Activated T-cell treated with anti-CD3 and anti-CD28 coated beads for 24 hours (primary cell): ENCODE data around the gene SDHB.

Source experiments
- DNase-seq: peaks from one replicate; pipeline ENCODE4 v3.0.0-alpha.2; 2020; ENCODE audit warnings: low read depth

The SDHB gene

GRCh38 chr1:16986113-16986512 is 67.7 kb downstream of the SDHB start:
- no peak for DNase-seq

GRCh38 chr1:16984717-16985116 is 69.1 kb downstream of the SDHB start:
- DNase-seq, result no peak

DNA sequence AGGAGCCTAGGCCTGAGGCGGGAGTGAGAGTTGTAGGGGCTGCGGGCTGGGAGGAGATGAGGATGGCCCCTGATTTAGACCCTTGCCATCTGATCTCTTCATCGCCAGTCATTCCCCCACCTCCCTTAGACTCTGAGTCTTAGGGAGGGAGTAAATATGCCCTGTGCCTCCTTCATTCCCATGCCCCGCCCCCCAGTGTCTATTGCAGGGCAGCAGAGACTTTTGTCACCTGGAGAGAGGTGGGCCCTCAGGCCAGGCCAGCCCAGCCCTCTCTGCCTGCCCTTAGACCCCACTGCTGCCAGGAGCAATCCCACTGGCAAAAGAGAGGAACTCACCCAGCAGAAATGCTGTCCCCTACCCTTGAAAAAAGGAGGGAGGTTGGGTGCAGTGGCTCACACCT is 70.2 kb downstream of the SDHB start:
- DNase-seq, result no peak

GRCh38 chr1:16982902-16983301 is 70.9 kb downstream of the SDHB start:
- DNase-seq, result no peak

DNA sequence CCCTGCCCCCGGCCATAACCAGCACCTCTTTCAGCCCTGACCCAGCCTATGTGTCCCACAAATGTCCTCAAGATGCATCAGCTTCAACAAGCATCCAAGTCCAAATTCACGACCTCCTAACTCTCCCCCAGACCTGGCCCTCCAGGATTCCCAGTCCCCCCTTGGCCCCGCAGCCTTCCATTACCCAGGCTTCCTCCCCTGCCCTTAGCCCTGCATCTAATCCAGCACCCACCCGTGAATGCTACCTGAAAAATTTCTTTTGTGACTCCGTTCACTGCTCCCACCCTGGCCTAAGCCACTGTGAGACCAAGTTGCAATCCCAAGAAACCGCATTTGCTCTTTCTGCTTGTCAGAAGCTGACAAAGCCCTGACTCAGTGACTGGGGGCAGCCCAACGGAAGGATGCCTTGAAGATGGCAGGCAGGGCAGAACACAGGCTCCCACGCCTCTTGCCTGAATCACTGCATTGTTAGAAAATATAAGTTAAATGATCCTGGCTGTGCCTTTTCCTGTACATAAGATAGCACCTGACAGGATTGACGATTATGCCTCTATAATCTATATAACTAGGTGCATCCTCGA is 72.5 kb downstream of the SDHB start:
- DNase-seq, result no peak

- DNase-seq, result no peak
These were observed 73.2 kb downstream of the SDHB start, which contains the start of gene MFAP2 for GRCh38 chr1:16980473-16981268. Gene MFAP2, minus strand, starts transcription at chr1:16980620. Its CDS starts 2,347 bp downstream, at chr1:16978273.

DNA sequence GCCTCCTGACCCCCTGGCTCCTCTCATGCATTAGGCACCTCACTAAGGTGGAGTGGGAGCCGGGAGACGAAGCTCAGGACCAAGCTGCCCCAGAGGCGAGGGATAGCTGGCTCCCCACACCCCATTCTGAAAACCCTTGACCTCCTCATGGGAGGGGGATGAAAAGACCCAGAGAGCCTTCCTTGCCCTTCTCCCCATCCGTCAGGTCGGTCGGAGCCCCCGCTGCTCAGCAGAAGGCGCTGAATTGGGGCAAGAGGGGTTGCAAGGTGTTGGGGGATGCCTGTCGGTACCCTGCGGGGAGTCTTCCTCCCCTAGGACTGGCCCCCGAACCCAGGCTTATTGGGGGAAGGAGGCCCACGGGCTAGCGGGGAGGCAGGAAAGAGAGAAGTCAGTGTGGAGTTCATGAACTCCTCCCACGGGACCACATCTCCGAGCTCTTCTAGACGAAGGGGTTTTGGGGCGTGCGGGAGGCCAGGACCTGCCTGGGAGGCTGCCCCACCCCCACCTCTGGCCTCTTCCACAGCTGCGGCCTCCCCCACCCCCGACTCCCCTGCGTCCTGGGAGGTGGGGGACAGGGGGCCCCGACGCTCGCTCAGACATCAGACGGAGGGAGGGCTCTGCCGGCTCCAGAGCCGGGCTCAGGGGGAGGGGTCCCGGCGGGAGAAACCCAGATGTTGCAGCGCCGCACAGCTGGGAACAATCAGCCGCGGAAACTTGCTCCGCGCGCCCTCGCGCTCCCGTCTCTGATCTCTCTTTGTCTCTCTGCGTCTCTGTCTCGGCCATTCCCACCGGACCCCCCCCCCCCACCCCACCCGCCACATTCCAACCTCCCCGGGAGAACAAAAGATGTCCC is 74.1 kb downstream of the SDHB start:
- DNase-seq, result no peak

DNA sequence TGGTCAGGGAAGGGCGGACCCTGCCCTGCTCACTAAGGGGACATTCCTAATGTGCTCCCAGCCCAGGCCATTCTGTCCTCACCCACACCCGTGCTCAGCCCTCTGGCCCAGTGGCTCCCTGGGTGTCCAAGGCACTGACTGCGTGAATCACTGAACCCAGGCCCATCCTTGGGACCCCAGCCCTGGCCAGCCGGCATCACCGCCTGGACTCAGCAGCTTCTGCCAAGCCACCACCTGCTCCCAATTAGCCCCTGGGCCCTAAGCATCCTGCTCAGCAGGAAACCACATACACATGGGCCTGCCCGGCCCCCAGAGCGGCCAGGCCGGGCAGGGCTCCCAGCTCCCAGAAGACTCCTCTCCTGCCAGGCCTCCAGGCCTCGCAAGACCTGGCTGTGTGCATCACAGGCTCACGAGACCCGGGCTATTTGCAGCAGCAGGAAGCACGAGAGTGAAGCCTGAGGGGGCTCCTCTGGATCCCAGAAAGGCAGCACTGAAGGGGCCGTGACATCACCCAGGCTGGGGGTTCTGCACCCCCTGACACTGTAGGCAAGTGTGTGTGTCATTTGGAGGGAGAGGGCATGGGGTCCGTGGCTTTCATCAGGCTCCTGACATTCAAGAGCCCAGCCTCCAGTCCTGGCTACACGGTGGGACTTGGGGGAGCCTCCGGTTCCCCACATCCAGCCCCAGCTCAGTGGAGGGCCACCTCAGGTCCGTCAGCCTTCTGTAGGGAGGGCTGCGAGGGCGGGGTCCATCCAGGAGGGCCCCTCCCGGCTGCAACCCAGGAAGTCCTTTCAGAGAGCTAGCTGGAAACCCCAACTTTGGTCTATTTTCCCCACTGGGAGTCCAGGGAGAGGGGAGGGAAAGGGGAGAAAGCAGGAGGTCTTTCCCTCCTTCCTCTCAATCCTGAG is 75.0 kb downstream of the SDHB start:
- DNase-seq, result no peak

DNA sequence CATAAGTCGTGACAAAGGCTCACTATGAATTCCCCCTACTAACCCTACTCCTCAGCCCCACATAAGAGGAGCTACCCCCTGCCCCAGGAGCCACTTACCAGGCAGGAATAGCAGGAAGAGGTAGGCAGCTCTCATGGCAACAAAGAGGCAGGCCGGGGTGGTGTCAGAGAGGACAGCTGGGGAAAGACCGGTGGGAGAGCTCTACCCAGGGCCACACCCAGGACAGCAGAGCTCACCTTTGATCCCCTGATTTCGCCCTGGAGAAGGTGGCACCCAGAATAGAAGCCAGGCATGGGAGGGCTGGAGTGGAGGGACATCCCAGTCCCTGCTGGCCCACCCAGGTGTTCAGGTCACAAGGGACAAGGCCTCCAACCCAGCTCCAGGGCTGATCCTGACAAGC is 75.7 kb downstream of the SDHB start:
- no peak for DNase-seq

- DNase-seq, result no peak
These were observed 76.5 kb downstream of the SDHB start for GRCh38 chr1:16977377-16977776.

- no peak for DNase-seq
These were observed 76.9 kb downstream of the SDHB start for GRCh38 chr1:16976966-16977365.

DNA sequence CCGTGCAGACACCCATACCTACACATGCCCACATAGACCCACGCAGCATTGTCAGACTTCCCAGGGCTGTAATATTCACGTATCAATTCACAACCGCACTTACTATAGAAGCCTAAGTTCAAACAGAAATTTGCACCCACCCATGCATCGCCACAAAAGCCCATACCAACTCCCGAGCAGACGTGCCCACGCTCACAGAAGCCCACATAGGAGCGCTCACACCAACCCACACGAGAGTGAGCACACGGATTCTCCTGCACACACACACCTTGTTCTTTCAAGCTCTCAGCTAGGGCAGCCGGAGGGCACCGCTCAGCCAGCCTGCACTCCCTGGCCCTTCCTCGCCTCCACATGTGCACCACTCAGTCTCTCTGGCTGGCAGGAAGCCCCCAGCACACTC is 78.0 kb downstream of the SDHB start:
- DNase-seq, result no peak

DNA sequence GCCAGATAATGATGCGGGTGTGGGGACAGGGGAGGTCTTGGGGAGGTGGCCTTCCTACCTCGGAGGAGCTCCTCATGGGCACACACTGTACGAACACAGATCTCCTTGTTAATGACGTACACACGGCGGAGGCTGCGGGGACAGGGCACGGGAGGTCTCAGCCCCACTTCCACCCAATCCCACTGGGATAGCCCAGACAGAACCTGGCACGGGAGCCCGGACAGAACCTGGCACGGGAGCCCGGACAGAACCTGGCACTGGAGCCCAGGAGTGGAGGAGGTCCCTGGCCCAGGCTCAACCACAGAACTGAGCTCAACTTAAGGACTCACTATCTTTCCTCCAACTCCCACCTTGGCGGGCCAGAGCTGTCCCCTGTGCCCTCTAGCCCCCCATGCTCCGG is 78.6 kb downstream of the SDHB start:
- DNase-seq, result no peak

DNA sequence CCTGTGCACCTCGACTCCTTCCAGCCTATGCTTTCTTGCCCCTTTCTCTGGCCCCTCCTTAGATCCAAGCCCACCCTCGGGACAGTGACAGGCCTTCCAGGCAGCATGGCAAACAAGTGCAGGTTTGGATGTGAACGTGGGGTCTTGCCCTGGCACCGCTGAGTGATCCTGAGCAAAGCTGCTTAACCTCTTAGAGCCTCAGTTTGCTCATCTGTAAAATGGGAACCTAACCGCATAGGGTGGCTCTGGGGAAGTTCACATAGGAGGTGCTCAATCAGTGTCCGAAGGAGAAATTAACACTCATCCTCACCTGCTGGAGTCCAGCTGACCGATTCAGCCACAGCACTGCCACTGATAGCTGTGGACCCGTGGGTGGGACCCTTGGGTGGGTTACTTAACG is 80.6 kb downstream of the SDHB start:
- no peak for DNase-seq

DNA sequence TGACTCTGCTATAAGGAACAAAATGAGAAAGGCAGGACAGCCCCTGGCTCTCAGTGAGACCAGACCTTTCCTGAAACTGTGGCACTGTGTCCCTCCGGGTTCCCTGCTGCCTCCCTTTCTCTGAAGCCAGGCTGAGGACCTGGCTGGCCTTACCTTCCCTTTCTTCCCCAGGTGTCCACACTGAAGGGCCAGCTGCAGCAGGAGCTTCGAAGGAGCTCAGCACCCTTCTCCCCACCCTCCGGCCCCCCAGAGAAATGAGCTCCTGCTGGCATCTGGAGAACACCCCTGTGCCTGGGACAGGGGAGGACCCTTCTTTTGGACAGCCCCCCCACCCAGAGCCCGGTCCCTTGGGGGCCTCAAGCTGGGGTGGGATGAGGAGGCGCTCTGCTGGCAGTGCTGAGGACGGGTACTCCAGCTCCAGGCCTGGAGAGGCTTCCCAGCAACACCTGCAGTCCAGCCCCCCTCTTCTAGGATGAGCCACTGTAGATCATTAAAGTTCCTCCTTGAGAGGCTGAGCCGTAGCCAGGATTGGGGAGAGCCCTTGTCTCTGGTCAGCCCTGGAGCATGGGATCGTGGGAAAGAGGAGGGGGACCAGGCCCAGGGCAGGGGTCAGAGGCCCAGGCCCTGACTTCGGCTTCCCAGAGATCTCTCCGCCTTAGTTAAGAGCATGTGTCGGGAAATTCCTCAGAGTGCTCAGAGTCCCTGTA is 81.5 kb downstream of the SDHB start:
- DNase-seq, result no peak

- no peak for DNase-seq
These were observed 82.3 kb downstream of the SDHB start for GRCh38 chr1:16971341-16972188.

DNA sequence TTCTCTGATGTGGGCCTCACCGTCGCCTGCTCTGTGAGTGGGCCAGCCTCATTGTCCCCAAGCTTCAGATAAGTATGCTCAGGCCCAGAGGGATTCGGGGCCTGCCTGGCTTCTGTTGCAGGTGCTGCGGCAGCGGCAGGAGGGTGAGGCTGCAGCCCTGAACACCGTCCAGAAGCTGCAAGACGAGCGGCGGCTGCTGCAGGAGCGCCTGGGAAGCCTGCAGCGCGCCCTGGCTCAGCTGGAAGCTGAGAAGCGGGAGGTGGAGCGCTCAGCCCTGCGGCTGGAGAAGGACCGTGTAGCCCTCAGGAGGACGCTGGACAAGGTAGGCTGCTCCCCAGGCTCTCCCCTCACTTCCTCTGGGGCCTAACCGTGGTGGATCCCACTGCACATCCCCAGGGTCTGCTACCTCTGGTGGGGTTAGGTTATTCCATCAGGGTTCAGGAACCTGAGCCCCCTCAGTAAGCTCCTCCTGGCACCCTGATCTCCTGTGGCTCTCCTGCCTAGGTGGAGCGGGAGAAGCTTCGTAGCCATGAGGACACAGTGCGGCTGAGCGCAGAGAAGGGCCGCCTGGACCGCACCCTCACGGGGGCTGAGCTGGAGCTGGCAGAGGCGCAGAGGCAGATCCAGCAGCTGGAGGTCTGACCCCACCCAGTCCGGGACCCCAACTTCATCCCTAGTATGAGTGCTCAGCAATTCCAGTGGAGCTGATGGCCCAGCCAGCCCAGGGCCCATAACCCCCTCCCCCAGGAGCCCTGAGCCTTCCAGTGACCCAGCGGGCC is 83.5 kb downstream of the SDHB start:
- no peak for DNase-seq

GRCh38 chr1:16969651-16970050 is 84.2 kb downstream of the SDHB start:
- no peak for DNase-seq

DNA sequence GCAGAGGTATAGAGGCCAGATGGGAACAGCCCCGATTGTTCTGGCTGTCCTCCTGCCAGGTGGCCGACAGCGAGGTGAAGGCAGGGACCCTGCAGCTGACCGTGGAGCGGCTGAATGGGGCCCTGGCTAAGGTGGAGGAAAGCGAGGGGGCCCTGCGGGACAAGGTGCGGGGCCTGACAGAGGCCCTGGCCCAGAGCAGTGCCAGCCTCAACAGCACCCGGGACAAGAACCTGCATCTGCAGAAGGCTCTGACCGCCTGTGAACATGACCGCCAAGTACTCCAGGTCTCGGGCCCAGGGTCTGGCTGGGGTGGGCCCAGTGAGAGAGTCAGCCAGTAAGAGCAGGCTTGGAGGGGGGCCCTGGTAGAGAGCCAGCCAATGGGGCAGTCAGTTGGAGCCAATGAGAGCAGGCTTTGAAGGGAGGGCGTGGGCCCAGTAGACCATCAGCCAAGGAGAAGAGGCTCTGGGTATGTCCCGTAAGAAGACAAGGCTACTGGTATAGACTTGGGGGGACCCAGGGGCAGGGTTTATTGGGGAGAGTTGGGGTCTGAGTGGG is 84.7 kb downstream of the SDHB start:
- DNase-seq, result no peak
